Endodermal cell (in vitro differentiated cells): ENCODE measurements around the gene LGR4. TPM values are rescaled to one million over a fixed set of nuclear protein-coding genes. Genes with fewer than 3 reads are reported as not detected.

ENCODE experiments used
- DNase-seq: peaks from one replicate; pipeline ENCODE4 v3.0.0-alpha.2; 2017
- H3K27ac ChIP-seq: 2 replicates; pipeline ENCODE4 v1.5.1; 2013; ENCODE audit warnings: mild to moderate bottlenecking, low read depth, low read length, moderate library complexity
- H3K27me3 ChIP-seq: 2 replicates; pipeline ENCODE4 v1.6.1; 2013; ENCODE audit warnings: mild to moderate bottlenecking, low read length, moderate library complexity; ENCODE audit not compliant: insufficient read depth, control insufficient read depth, poor library complexity, severe bottlenecking
- H3K36me3 ChIP-seq: 2 replicates; pipeline ENCODE4 v1.7.0; 2013; ENCODE audit warnings: mild to moderate bottlenecking, low read length, moderate library complexity; ENCODE audit not compliant: control insufficient read depth, insufficient read depth
- H3K4me1 ChIP-seq: one replicate; pipeline ENCODE4 v1.7.0; 2013; ENCODE audit warnings: low read length; ENCODE audit not compliant: control insufficient read depth, insufficient read depth
- H3K4me3 ChIP-seq: 2 replicates; pipeline ENCODE4 v1.5.1; 2013; ENCODE audit warnings: mild to moderate bottlenecking, low read length, moderate library complexity
- H3K9ac ChIP-seq: 2 replicates; pipeline ENCODE4 v1.6.1; 2013; ENCODE audit warnings: mild to moderate bottlenecking, low read length, moderate library complexity; ENCODE audit not compliant: poor library complexity, severe bottlenecking; ENCODE audit errors: extremely low read depth
- H3K9me3 ChIP-seq: 2 replicates; pipeline ENCODE4 v1.6.1; 2013; ENCODE audit warnings: mild to moderate bottlenecking, low read length, moderate library complexity; ENCODE audit not compliant: control insufficient read depth
- H3K27ac Mint-ChIP-seq: 2 replicates; pipeline ENCODE4 v1.8.0; 2020; ENCODE audit warnings: mixed read lengths
- H3K27me3 Mint-ChIP-seq: 2 replicates; pipeline ENCODE4 v1.8.0; 2021; ENCODE audit warnings: mild to moderate bottlenecking, mixed read lengths; ENCODE audit not compliant: insufficient read depth
- H3K36me3 Mint-ChIP-seq: 2 replicates; pipeline ENCODE4 v1.8.0; 2020; ENCODE audit warnings: low read depth, mixed read lengths
- H3K4me1 Mint-ChIP-seq: 2 replicates; pipeline ENCODE4 v1.8.0; 2020; ENCODE audit warnings: mixed read lengths
- H3K4me3 Mint-ChIP-seq: 2 replicates; pipeline ENCODE4 v1.8.0; 2020; ENCODE audit warnings: mild to moderate bottlenecking, moderate library complexity, mixed read lengths
- H3K9me3 Mint-ChIP-seq: 2 replicates; pipeline ENCODE4 v1.8.0; 2020; ENCODE audit warnings: mild to moderate bottlenecking, mixed read lengths
- CTCF ChIP-seq: fragments of 200-600 bp; sonication (generic); conservative IDR thresholded peaks from 2 replicates; pipeline ENCODE4 v1.5.0; 2021; ENCODE audit warnings: antibody characterized with exemption, mild to moderate bottlenecking
- WGBS, 2 experiments: methylation state at CpG; one replicate each; pipeline versions ENCODE4 v1.1.5 to v1.1.7; 2013; ENCODE audit warnings: missing lambda C conversion rate in 2 of 2, mixed read lengths in 1 of 2; ENCODE audit not compliant: insufficient coverage in 1 of 2, insufficient read length in 1 of 2; 5-methylcytosine and 5-hydroxymethylcytosine counted together
- total RNA-seq, 2 donors: library from RNA; stranded (reverse); fragmentation: NEBNext Ultra II Directional in 1 of 2; extraction: Animal tissue kit (Norgen Biotek cat#: 25700) in 1 of 2; gene quantifications; 2 replicates in 1 of 2; 3 replicates in 1 of 2; pipeline ENCODE4 v1.2.1, GENCODE V29; 2021

The LGR4 gene
- total RNA-seq, 2 donors from 2014 or later = 73.7 to 75.6 TPM

- Mint-ChIP-seq H3K27me3 (no peaks in the 10 kb centered on the region), H3K27ac (no peak overlapping the region), H3K9me3 (no peaks in the 10 kb centered on the region), H3K4me3 (no peak overlapping the region), H3K36me3 (peaks cover 51% of the 10 kb centered on the region), H3K4me1 (peaks cover 28% of the 10 kb centered on the region)
- H3K27ac ChIP-seq = no peak overlapping the region
- H3K9me3 ChIP-seq = no peaks in the 10 kb centered on the region
- H3K9ac ChIP-seq = no peak overlapping the region
- no peak for TF ChIP-seq CTCF
- H3K4me1 ChIP-seq = peaks cover 3% of the 10 kb centered on the region
- no peak for DNase-seq
- H3K27me3 ChIP-seq = no peaks in the 10 kb centered on the region
- H3K36me3 ChIP-seq = peaks cover 78% of the 10 kb centered on the region
- H3K4me3 ChIP-seq = no peak overlapping the region
Observed at GRCh38 chr11:27384227-27384626, 88.4 kb downstream of the LGR4 start.

GRCh38 chr11:27383645-27384044 is 88.9 kb downstream of the LGR4 start:
- DNase-seq = no peak
- Histone ChIP-seq H3K4me3 (no peak overlapping the region), H3K36me3 (peaks cover 78% of the 10 kb centered on the region), H3K4me1 (peaks cover 3% of the 10 kb centered on the region), H3K27ac (no peak overlapping the region), H3K27me3 (no peaks in the 10 kb centered on the region), H3K9me3 (no peaks in the 10 kb centered on the region), H3K9ac (no peak overlapping the region)
- Mint-ChIP-seq H3K4me1 (peaks cover 22% of the 10 kb centered on the region), H3K9me3 (no peaks in the 10 kb centered on the region), H3K4me3 (no peak overlapping the region), H3K36me3 (peaks cover 52% of the 10 kb centered on the region), H3K27ac (no peak overlapping the region), H3K27me3 (no peaks in the 10 kb centered on the region)
- TF ChIP-seq CTCF = no peak
- WGBS, 2 experiments = 100% methylated on average over 1 of the region's 1 CpG; no CpG with 5 or more reads in 1 of the 2 experiments

GRCh38 chr11:27381238-27381666 is 91.3 kb downstream of the LGR4 start:
- H3K4me3 ChIP-seq = no peak overlapping the region
- peaks cover 61% of the 10 kb centered on the region for H3K36me3 Mint-ChIP-seq
- H3K27ac Mint-ChIP-seq = no peak overlapping the region
- H3K36me3 ChIP-seq = peaks cover 92% of the 10 kb centered on the region
- no peaks in the 10 kb centered on the region for H3K27me3 ChIP-seq
- H3K4me1 Mint-ChIP-seq = peaks cover 1% of the 10 kb centered on the region
- no peak for DNase-seq
- H3K27me3 Mint-ChIP-seq = no peaks in the 10 kb centered on the region
- no peak overlapping the region for H3K9ac ChIP-seq
- H3K27ac ChIP-seq = no peak overlapping the region
- H3K4me3 Mint-ChIP-seq = no peak overlapping the region
- no peaks in the 10 kb centered on the region for H3K4me1 ChIP-seq
- H3K9me3 Mint-ChIP-seq = no peaks in the 10 kb centered on the region
- no peaks in the 10 kb centered on the region for H3K9me3 ChIP-seq
- 85 to 90% methylated on average over 2 to 5 of the region's 5 CpGs for WGBS, 2 experiments
- no peak for TF ChIP-seq CTCF
